H1 (cell line): ENCODE measurements around the gene CNOT3. TPM values are rescaled to one million over a fixed set of nuclear protein-coding genes. Genes with fewer than 3 reads are reported as not detected.

Source experiments
- CTCF ChIA-PET: fragments of 300-600 bp; sonication (Branson Sonifier 250); formaldehyde crosslinking; loops from one replicate; lab custom pipeline; 2021; ENCODE audit not compliant: partially characterized antibody; lab: Charles Lee
- POLR2A ChIA-PET: fragments of 300-600 bp; sonication (Branson Sonifier 250); formaldehyde crosslinking; loops from one replicate; lab custom pipeline; 2021; ENCODE audit warnings: inconsistent platforms; ENCODE audit not compliant: partially characterized antibody; lab: Charles Lee
- DNase-seq, 2 experiments: peaks; one replicate each; pipeline versions ENCODE4 v3.0.0 to v3.0.0-alpha.2; 2010 to 2022; ENCODE audit warnings: low spot score in 2 of 2, low read depth in 1 of 2, mixed read lengths in 1 of 2
- FAIRE-seq: peaks from 2 replicates; lab custom pipeline; 2011; peaks lifted over from hg19 to GRCh38; lab: Jason Lieb, UNC
- H2AFZ ChIP-seq: 2 replicates; pipeline ENCODE4 v1.8.1; 2012; ENCODE audit warnings: low read length, inconsistent platforms
- H2AK5ac ChIP-seq: 2 replicates; pipeline ENCODE4 v1.6.1; 2013; ENCODE audit warnings: low read depth, low read length
- H2BK120ac ChIP-seq: replicated peaks from 2 replicates; pipeline ENCODE3; 2013; ENCODE audit warnings: low read depth, low read length, inconsistent platforms
- H2BK12ac ChIP-seq: 2 replicates; pipeline ENCODE4 v1.6.1; 2013; ENCODE audit warnings: low read depth, low read length
- H2BK15ac ChIP-seq: 2 replicates; pipeline ENCODE4 v1.6.1; 2013; ENCODE audit warnings: low read length
- H2BK20ac ChIP-seq: 2 replicates; pipeline ENCODE4 v1.6.1; 2013; ENCODE audit warnings: low read length
- H2BK5ac ChIP-seq: 2 replicates; pipeline ENCODE4 v1.6.1; 2013; ENCODE audit warnings: low read depth, low read length
- H3K14ac ChIP-seq: 2 replicates; pipeline ENCODE4 v1.6.1; 2013; ENCODE audit warnings: inconsistent platforms; ENCODE audit not compliant: insufficient read length
- H3K18ac ChIP-seq: 2 replicates; pipeline ENCODE4 v1.6.1; 2013; ENCODE audit warnings: low read length; ENCODE audit errors: extremely low read depth
- H3K23ac ChIP-seq: 2 replicates; pipeline ENCODE4 v1.6.1; 2013; ENCODE audit warnings: inconsistent platforms; ENCODE audit not compliant: insufficient read length
- H3K23me2 ChIP-seq: 2 replicates; pipeline ENCODE4 v1.6.1; 2013; ENCODE audit warnings: low read depth, low read length
- H3K27ac ChIP-seq: 2 replicates; pipeline ENCODE4 v1.6.1; 2011; ENCODE audit warnings: low read depth, low read length, inconsistent platforms
- H3K27me3 ChIP-seq, 4 experiments: replicated peaks in 1 of 4; 1 replicate in 1 of 4; 2 replicates in 3 of 4; pipeline versions ENCODE4 v1.6.1 to v1.8.1; 2011 to 2013; ENCODE audit warnings: low read length in 3 of 4, mild to moderate bottlenecking in 3 of 4, inconsistent platforms in 2 of 4, mixed read lengths in 2 of 4, moderate library complexity in 1 of 4; ENCODE audit not compliant: control insufficient read depth in 3 of 4, insufficient read depth in 3 of 4; ENCODE audit errors: extremely low read depth in 1 of 4
- H3K36me3 ChIP-seq, 4 experiments: 2 replicates each; pipeline versions ENCODE4 v1.6.1 to v1.8.1; 2011 to 2013; ENCODE audit warnings: mild to moderate bottlenecking in 4 of 4, low read length in 3 of 4, moderate library complexity in 2 of 4, control low read depth in 1 of 4, inconsistent platforms in 1 of 4; ENCODE audit not compliant: insufficient read depth in 4 of 4, control insufficient read depth in 2 of 4
- H3K4ac ChIP-seq: replicated peaks from 2 replicates; pipeline ENCODE3; 2013; ENCODE audit warnings: low read length, low read depth, mixed read lengths, inconsistent platforms; ENCODE audit not compliant: insufficient read length
- H3K4me1 ChIP-seq, 4 experiments: replicated peaks in 1 of 4; 1 replicate in 1 of 4; 2 replicates in 3 of 4; pipeline versions ENCODE4 v1.6.1 to v1.8.1; 2011 to 2013; ENCODE audit warnings: low read length in 3 of 4, inconsistent platforms in 2 of 4, mixed read lengths in 1 of 4; ENCODE audit not compliant: insufficient read depth in 4 of 4, control insufficient read depth in 3 of 4
- H3K4me2 ChIP-seq, 2 experiments: 2 replicates each; pipeline versions ENCODE4 v1.6.1 to v1.8.1; 2011 to 2013; ENCODE audit warnings: low read depth in 2 of 2, low read length in 2 of 2, control low read depth in 1 of 2, inconsistent platforms in 1 of 2, mild to moderate bottlenecking in 1 of 2; ENCODE audit not compliant: insufficient read depth in 1 of 2
- H3K4me3 ChIP-seq, 4 experiments: fragments of 200-600, 300-600 bp in 1 of 4; sonication (generic), shearing (Covaris generic), sonication (Bioruptor Twin) in 1 of 4; 2 replicates each; pipeline versions ENCODE4 v1.5.1 to v1.8.1; 2011 to 2016; ENCODE audit warnings: low read length in 4 of 4, low read depth in 3 of 4, control low read depth in 2 of 4, inconsistent platforms in 2 of 4, mild to moderate bottlenecking in 2 of 4, mixed read lengths in 1 of 4, moderate library complexity in 1 of 4; ENCODE audit not compliant: insufficient read depth in 2 of 4; ENCODE audit errors: extremely low read depth in 1 of 4
- H3K56ac ChIP-seq: replicated peaks from 2 replicates; pipeline ENCODE3; 2013; ENCODE audit warnings: low read depth, mild to moderate bottlenecking, mixed read lengths, low read length, inconsistent platforms; ENCODE audit not compliant: insufficient read length
- H3K79me1 ChIP-seq: 2 replicates; pipeline ENCODE4 v1.6.1; 2013; ENCODE audit warnings: low read depth, low read length, control low read depth
- H3K79me2 ChIP-seq, 2 experiments: 2 replicates each; pipeline versions ENCODE4 v1.6.1 to v1.8.1; 2012 to 2013; ENCODE audit warnings: low read length in 2 of 2, mild to moderate bottlenecking in 2 of 2, inconsistent platforms in 1 of 2; ENCODE audit not compliant: insufficient read depth in 2 of 2, control insufficient read depth in 1 of 2
- H3K9ac ChIP-seq, 4 experiments: replicated peaks in 1 of 4; 1 replicate in 1 of 4; 2 replicates in 3 of 4; pipeline versions ENCODE4 v1.6.1 to v1.8.1; 2011 to 2013; ENCODE audit warnings: low read depth in 3 of 4, low read length in 3 of 4, control low read depth in 2 of 4, mild to moderate bottlenecking in 2 of 4, moderate library complexity in 2 of 4, inconsistent platforms in 1 of 4; ENCODE audit errors: extremely low read depth in 1 of 4
- H3K9me3 ChIP-seq, 2 experiments: 2 replicates each; pipeline versions ENCODE4 v1.6.1 to v1.8.1; 2012 to 2013; ENCODE audit warnings: mild to moderate bottlenecking in 2 of 2, moderate library complexity in 2 of 2, control low read depth in 1 of 2, inconsistent platforms in 1 of 2, low read depth in 1 of 2, low read length in 1 of 2, mixed read lengths in 1 of 2; ENCODE audit not compliant: insufficient read depth in 2 of 2
- H4K20me1 ChIP-seq, 2 experiments: replicated peaks in 1 of 2; 2 replicates each; pipeline versions ENCODE3 to v1.8.1; 2011 to 2013; ENCODE audit warnings: inconsistent platforms in 2 of 2, low read length in 2 of 2, mild to moderate bottlenecking in 1 of 2; ENCODE audit not compliant: insufficient read depth in 2 of 2, control insufficient read depth in 1 of 2
- H4K5ac ChIP-seq: 2 replicates; pipeline ENCODE4 v1.6.1; 2013; ENCODE audit warnings: low read length, low read depth, mixed read lengths, inconsistent platforms; ENCODE audit not compliant: insufficient read length
- H4K8ac ChIP-seq: 2 replicates; pipeline ENCODE4 v1.8.0; 2013; ENCODE audit warnings: mild to moderate bottlenecking, moderate library complexity, low read length, inconsistent platforms; ENCODE audit not compliant: insufficient read depth; ENCODE audit errors: extremely low read depth
- H4K91ac ChIP-seq: replicated peaks from 2 replicates; pipeline ENCODE3; 2013; ENCODE audit warnings: low read length, mixed read lengths, inconsistent platforms; ENCODE audit not compliant: insufficient read length
- HDAC2 ChIP-seq, 2 experiments: fragments of 300-600 bp in 1 of 2; sonication (generic) in 1 of 2; IDR thresholded peaks; 2 replicates each; pipeline ENCODE4 v1.6.1; 2011 to 2012; ENCODE audit warnings: low read depth in 2 of 2, low read length in 2 of 2, mild to moderate bottlenecking in 2 of 2, moderate library complexity in 2 of 2, borderline replicate concordance in 1 of 2, inconsistent platforms in 1 of 2
- SAP30 ChIP-seq: fragments of 300-600 bp; sonication (generic); IDR thresholded peaks from 2 replicates; pipeline ENCODE4 v1.7.1; 2012; ENCODE audit warnings: low read length, moderate library complexity, mild to moderate bottlenecking, inconsistent platforms; ENCODE audit not compliant: insufficient read depth, insufficient replicate concordance
- YY1 ChIP-seq: IDR thresholded peaks from 2 replicates; pipeline ENCODE4 v1.6.1; 2011; ENCODE audit warnings: low read depth, mild to moderate bottlenecking, low read length
- WGBS, 2 experiments: shearing (Covaris generic) in 1 of 2; methylation state at CpG; one replicate each; pipeline versions ENCODE4 v1.1.6 to v1.1.7; 2013 to 2015; ENCODE audit warnings: low lambda C conversion rate in 2 of 2, mixed read lengths in 2 of 2, inconsistent platforms in 1 of 2, low coverage in 1 of 2, missing lambda C conversion rate in 1 of 2; ENCODE audit not compliant: insufficient replicate concordance in 2 of 2, insufficient coverage in 1 of 2, insufficient read length in 1 of 2; ENCODE audit errors: extremely low coverage in 1 of 2, missing lambda C conversion rate in 1 of 2; 5-methylcytosine and 5-hydroxymethylcytosine counted together
- polyA plus RNA-seq, 7 experiments: library from polyadenylated mRNA; depleted of rRNA in 3 of 7; stranded (reverse) in 5 of 7; unstranded in 2 of 7; fragments of >200 nt in 5 of 7; fragments of 200-250 nt in 2 of 7; gene quantifications; 1 replicate in 5 of 7; 2 replicates in 1 of 7; 4 replicates in 1 of 7; pipeline versions ENCODE4 v1.2.1 to v1.2.3, GENCODE V29; 2011 to 2013; ENCODE audit warnings: missing spikeins in 2 of 7, mixed read lengths in 2 of 7
- total RNA-seq: library from RNA; stranded (reverse); fragmentation: NEBNext Ultra II Directional; extraction: Animal tissue kit (Norgen Biotek cat#: 25700); gene quantifications from 2 replicates; pipeline ENCODE4 v1.2.1, GENCODE V29; 2021

Gene CNOT3
- total and polyA plus RNA-seq, 2 of the 8 experiments (the other 6 are each of a cell fraction or from before 2014, with no cell fraction given) = 21.2 to 86.4 TPM

- peak; percentile 79 for TF ChIP-seq SAP30
- 0 out of 4 replicates have a peak, but pooled peaks of 1 of the 2 experiments have one; percentile 21 for TF ChIP-seq HDAC2 (IDR thresholded peaks at IDR 0.05; ENCODE audit: borderline replicate concordance in 1 of 2, low read depth in 2 of 2, low read length in 2 of 2)
- no peak for TF ChIP-seq YY1
- no peak for FAIRE-seq
- peaks cover 9% of the 10 kb centered on the region for H3K79me1 ChIP-seq
- peaks cover 34 to 50% (median 44%) of the 10 kb centered on the region in 4 experiments for H3K36me3 ChIP-seq
- no peak overlapping the region for H4K91ac ChIP-seq
- H3K23me2 ChIP-seq = peaks cover 20% of the 10 kb centered on the region
- H3K56ac ChIP-seq = peak overlapping the region; percentile 3
- peaks cover 9 to 25% (median 16%) of the 10 kb centered on the region in 4 experiments for H3K4me1 ChIP-seq
- H4K8ac ChIP-seq = no peak overlapping the region
- peak overlapping the region; percentile 97; the same call in 1 of the 2 replicates for H3K18ac ChIP-seq
- ChIA-PET POLR2A (interaction anchor here (0.6 to 28.7 kb wide), 43 partner anchors 6 to 879 kb away, joined by 3 to 909 read pairs (median 5); partner anchors contain the start of genes CNOT3, LENG9, LILRB2 and LILRB3), CTCF (interaction anchor here (0.6 to 2.9 kb wide), 6 partner anchors 9 to 1217 kb away, joined by 3 to 7 read pairs (median 4); partner anchors contain the start of gene TMC4)
- DNase-seq = no peak
- no peak overlapping the region for H2AK5ac ChIP-seq
- peak overlapping the region; percentile 97 for H3K27ac ChIP-seq
- no peak overlapping the region for H2BK15ac ChIP-seq
- H3K23ac ChIP-seq = no peak overlapping the region
- no peak overlapping the region; the same call in 1 of the 2 replicates for H2BK12ac ChIP-seq
- H3K9me3 ChIP-seq = no peaks in the 10 kb centered on the region
- no peak overlapping the region for H2AFZ ChIP-seq
- peak overlapping the region; percentile 98 for H2BK5ac ChIP-seq
- no peak overlapping the region for H4K5ac ChIP-seq
- WGBS, 2 experiments = 6% methylated on average over 26 of the region's 28 CpGs; no CpG with 5 or more reads in 1 of the 2 experiments
- H4K20me1 ChIP-seq = peaks cover 39 to 44% of the 10 kb centered on the region in 2 experiments
- H3K4me3 ChIP-seq = peak overlapping the region; percentile 81 to 96 (median 93)
- peak overlapping the region; percentile 60 to 90 for H3K4me2 ChIP-seq
- no peak overlapping the region for H3K4ac ChIP-seq
- no peak overlapping the region for H2BK120ac ChIP-seq
- H3K27me3 ChIP-seq = no peaks in the 10 kb centered on the region
- peaks cover 32 to 57% of the 10 kb centered on the region in 2 experiments for H3K79me2 ChIP-seq
- no peak overlapping the region for H2BK20ac ChIP-seq
- H3K9ac ChIP-seq = peak overlapping the region; percentile 98 to 99 (median 98)
- H3K14ac ChIP-seq = no peak overlapping the region
These were observed 63.7 kb downstream of the CNOT3 start for GRCh38 chr19:54201172-54201701.
